Measurements from ENCODE around the gene MDFIC.

MDFIC gene

DNA sequence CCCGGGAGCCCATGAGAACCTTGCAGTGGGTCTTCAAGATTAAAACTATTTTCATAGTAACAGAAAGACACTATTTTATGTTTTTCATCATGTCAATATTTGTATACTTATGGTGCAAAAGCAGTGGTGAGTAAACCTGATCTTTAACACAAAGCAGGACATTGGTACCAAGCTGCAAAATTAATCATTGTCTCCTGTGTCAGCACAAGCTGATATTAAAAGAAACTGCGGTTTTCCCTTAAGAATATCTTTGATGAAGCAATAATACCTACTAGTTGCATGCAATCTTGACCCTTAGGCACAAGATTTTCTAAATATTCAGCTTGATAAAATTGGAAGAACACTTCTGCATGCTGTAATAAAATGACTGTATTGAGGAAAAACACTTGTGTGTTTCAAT lies 121.7 kb downstream of the MDFIC start:
- DNase-seq = no peak

DNA sequence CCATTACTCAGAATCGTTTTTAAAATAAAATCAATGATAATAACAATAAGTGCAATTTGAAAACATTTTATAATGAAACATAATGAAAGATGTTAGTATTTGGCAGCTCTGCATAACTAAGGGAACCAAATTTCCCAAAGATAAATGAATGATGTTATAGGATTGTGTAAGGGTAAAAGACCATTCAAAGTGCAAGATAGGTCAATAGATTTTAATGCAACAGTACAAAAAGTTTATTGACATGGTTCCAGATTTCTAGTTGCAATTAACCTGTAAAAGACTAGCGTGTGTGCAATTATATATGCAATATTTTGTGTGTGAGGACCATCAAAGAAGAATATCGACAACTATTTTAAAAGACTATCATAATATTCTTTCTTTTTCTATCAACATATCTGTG lies 122.3 kb downstream of the MDFIC start:
- DNase-seq = no peak

DNA sequence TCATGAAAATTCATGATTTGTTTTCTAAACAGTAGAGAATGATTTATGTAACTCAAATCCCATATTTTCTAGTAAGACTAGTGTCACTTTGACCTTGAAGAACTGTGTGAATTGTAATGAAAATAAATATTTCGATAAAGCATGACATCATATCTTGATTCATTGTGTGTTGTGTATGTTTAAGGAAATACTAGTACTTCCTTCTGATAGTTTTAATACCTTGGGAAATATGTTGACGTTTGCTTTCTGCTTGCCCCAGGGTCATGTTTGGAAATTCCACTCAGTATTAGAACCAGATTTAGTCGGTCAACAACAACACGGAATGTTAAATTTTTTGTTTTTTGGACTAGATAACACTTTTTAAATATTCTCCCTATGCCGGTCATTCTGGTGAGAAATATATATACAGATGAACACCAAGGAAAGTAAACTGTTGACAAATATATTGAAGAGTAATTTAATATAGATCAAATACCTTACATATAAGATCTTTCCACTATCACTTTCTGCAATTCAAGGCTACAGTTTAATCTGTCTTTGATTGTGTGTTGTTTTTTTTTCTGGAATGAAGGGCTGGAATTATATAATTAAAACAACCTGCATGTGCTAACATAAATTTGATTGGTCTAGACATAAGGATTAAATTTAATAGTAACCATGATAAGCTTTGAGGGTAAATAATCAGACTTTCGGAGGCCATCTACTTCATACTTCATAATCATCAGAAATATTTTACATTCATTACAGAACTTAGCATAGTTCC lies 126.2 kb downstream of the MDFIC start:
- DNase-seq = no peak

DNA sequence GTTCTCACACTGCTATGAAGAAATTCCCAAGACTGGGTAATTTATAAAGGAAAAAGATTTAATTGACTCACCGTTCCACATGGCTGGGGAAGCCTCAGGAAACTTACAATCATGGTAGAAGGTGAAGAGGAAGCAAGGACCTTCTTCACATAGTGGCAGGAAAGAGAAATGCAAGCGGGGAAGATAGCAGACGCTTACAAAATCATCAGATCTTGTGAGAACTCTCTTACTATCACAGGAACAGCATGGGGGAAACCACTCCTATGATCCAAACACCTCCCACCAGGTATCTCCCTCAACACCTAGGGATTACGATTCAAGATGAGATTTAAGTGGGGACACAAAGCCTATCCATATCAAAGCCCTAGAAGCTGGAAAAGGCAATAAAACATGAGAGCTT lies 130.8 kb downstream of the MDFIC start:
- no peak for DNase-seq

GRCh38 chr7:115054478-115055065 lies 132.7 kb downstream of the MDFIC start:
- no peak for DNase-seq

GRCh38 chr7:115056019-115056418 lies 134.1 kb downstream of the MDFIC start:
- DNase-seq = no peak

- DNase-seq = no peak
These were observed 136.8 kb downstream of the MDFIC start for GRCh38 chr7:115058726-115059125.

GRCh38 chr7:115059321-115059720 lies 137.4 kb downstream of the MDFIC start:
- DNase-seq = no peak

GRCh38 chr7:115060095-115060870 lies 138.4 kb downstream of the MDFIC start:
- DNase-seq = no peak

DNA sequence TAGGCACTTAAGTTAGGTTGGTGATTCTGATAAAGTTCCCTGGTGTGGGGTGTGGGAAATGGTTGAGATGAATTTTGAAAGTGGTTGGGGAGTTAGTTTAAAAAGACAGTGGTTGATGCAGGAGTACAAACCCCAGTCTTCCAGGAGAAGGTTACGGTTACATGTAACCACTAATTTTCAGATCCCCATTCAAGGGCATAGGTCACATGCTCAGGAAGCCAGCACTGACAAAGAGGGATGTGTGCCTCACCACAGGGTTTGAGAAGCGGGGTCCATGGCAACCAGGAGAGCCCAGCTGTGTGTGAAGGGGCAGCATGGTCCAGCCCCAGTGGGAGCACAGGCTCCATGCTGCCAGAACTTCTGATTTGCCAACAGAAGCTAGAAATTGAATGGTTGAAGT lies 144.2 kb downstream of the MDFIC start:
- DNase-seq = no peak

GRCh38 chr7:115066634-115067033 lies 144.7 kb downstream of the MDFIC start:
- DNase-seq = no peak

GRCh38 chr7:115068220-115068619 lies 146.3 kb downstream of the MDFIC start:
- no peak for DNase-seq
